WTC11 (cell line): ENCODE data around the gene SIRPB2.

Experiments
- CTCF ChIP-seq: fragments of 200-600 bp; IDR thresholded peaks from 2 replicates; pipeline ENCODE4 v1.8.0; 2022; ENCODE audit warnings: antibody characterized with exemption
- FOXK1 ChIP-seq: sonication (generic); formaldehyde crosslinking; IDR thresholded peaks from 2 replicates; pipeline ENCODE4 v1.8.0; 2022; ENCODE audit warnings: mild to moderate bottlenecking, moderate library complexity, missing genetic modification reagents
- TEAD4 ChIP-seq: sonication (generic); formaldehyde crosslinking; IDR thresholded peaks from 2 replicates; pipeline ENCODE4 v1.8.0; 2022; ENCODE audit warnings: mild to moderate bottlenecking, missing genetic modification reagents
- TP53 ChIP-seq: sonication (generic); formaldehyde crosslinking; IDR thresholded peaks from 2 replicates; pipeline ENCODE4 v1.8.1; 2023; ENCODE audit warnings: mild to moderate bottlenecking, missing genetic modification reagents
- TF ChIP-seq, protein P1 (sequence below): sonication (generic); formaldehyde crosslinking; IDR thresholded peaks from 2 replicates; pipeline ENCODE4 v1.8.0; 2022; ENCODE audit warnings: mild to moderate bottlenecking, missing genetic modification reagents

- TF ChIP-seq TP53, result no peak
- no peak for TF ChIP-seq TEAD4
- TF ChIP-seq CTCF, result no peak
- no peak for TF ChIP-seq FOXK1 (CRISPR knock-in tag)
- TF ChIP-seq, protein P1, sequence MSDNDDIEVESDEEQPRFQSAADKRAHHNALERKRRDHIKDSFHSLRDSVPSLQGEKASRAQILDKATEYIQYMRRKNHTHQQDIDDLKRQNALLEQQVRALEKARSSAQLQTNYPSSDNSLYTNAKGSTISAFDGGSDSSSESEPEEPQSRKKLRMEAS (CRISPR knock-in tag), result no peak
Measured at GRCh38 chr20:1446536-1446935, 44.7 kb downstream of the SIRPB2 start.
